ENCODE measurements around the gene CENPC.

The CENPC gene

DNA sequence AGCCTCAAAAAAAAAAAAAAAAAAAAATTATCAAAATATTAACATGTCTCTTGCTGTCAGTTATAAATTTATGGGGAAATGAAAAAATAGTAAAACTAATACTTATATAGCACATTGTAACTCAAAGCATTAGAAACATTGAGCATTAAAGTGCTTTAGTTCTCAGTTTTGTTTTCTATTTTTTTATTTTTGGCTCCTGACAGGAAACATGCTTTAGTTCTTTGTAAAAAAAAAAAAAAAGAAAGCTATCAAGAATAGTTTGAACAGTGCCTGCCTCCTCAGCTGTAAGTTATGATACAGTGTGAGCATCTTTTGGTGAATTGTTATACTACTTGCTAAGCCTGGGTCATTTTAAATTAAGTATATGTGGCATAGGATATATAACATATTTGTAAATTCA, 5.1 kb upstream of the CENPC start:
- H3K36me3 ChIP-seq (ENCODE audit: control insufficient read depth, insufficient read depth, low read length): no peaks in the 10 kb centered on the region
- peak; percentile 62 for DNase-seq (ENCODE audit: extremely low read depth, insufficient read length)
- H3K27me3 ChIP-seq (replicated peaks; ENCODE audit: control insufficient read depth, insufficient read depth, low read length): no peaks in the 10 kb centered on the region
- TF ChIP-seq, protein P1, sequence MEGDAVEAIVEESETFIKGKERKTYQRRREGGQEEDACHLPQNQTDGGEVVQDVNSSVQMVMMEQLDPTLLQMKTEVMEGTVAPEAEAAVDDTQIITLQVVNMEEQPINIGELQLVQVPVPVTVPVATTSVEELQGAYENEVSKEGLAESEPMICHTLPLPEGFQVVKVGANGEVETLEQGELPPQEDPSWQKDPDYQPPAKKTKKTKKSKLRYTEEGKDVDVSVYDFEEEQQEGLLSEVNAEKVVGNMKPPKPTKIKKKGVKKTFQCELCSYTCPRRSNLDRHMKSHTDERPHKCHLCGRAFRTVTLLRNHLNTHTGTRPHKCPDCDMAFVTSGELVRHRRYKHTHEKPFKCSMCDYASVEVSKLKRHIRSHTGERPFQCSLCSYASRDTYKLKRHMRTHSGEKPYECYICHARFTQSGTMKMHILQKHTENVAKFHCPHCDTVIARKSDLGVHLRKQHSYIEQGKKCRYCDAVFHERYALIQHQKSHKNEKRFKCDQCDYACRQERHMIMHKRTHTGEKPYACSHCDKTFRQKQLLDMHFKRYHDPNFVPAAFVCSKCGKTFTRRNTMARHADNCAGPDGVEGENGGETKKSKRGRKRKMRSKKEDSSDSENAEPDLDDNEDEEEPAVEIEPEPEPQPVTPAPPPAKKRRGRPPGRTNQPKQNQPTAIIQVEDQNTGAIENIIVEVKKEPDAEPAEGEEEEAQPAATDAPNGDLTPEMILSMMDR (IDR thresholded peaks at IDR 0.05; ENCODE audit: insufficient read depth, low read length, poor library complexity, severe bottlenecking): no peak
- peak overlapping the region; percentile 50 for H3K4me3 ChIP-seq (replicated peaks; ENCODE audit: low read depth, low read length)

DNA sequence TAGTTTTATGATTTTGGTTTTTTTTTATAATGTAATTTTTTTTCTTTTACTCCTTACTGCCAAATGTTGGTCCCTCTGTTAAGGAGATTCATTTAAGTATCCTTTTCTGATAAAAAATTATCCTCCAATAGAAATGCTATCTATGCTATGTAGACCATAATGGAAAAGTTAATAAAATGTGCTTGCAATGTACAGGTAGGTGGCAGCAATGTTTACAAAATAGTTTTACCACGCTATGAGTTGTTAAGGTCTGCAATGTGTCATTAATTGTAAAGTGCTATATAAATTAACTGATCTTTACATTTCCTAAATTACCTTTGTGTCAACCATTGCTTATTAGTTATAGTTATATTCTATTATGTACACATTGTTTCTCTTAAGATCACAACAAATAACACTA, 3.8 kb upstream of the CENPC start:
- TF ChIP-seq, protein P1 (IDR thresholded peaks at IDR 0.05; ENCODE audit: insufficient read depth, low read length, poor library complexity, severe bottlenecking): peak; percentile 43
- H3K4me3 ChIP-seq (replicated peaks; ENCODE audit: low read depth, low read length): no peak overlapping the region
- H3K36me3 ChIP-seq (ENCODE audit: control insufficient read depth, insufficient read depth, low read length): no peaks in the 10 kb centered on the region
- no peaks in the 10 kb centered on the region for H3K27me3 ChIP-seq (replicated peaks; ENCODE audit: control insufficient read depth, insufficient read depth, low read length)
- DNase-seq (ENCODE audit: extremely low read depth, insufficient read length): no peak

DNA sequence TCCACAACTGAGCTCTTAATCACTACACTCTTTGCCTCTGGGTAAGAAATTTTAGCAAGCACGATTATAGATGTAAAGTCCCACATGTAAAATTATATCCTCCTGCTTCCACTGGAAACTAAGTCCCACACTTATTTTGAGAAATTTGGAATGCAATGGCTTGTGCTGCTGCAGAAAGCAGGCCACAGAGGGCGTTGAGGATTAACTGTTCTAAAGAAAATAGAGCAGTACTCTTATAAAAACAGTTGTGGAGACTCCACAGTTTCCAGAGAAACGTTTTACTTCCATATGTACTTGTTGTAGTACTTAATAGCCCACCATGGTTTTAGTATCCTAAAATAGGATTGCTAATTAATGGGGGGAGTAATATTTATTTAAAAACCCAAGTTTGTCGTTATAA, 1.7 kb upstream of the CENPC start:
- TF ChIP-seq, protein P1 (IDR thresholded peaks at IDR 0.05; ENCODE audit: insufficient read depth, low read length, poor library complexity, severe bottlenecking): no peak
- H3K36me3 ChIP-seq (ENCODE audit: control insufficient read depth, insufficient read depth, low read length): no peaks in the 10 kb centered on the region; the same call in 1 of the 2 replicates
- no peaks in the 10 kb centered on the region for H3K27me3 ChIP-seq (replicated peaks; ENCODE audit: control insufficient read depth, insufficient read depth, low read length)
- DNase-seq (ENCODE audit: extremely low read depth, insufficient read length): no peak
- no peak overlapping the region for H3K4me3 ChIP-seq (replicated peaks; ENCODE audit: low read depth, low read length)

DNA sequence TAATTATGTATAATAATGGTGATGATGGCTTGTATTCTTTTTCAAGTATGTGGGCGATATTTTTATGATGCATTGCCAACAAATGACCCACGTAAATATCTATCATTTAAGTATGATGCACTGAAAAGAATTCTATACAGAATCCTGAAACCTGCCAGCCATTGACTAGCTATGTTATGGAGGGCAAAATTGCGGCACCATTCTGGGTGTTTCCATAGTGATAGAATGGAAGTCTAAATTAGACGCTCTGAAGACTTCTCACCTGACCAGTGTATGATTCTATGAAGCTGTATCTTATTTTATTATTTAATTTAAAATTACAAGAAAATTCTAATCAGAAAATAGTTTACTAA, 677 bp upstream of the CENPC start:
- TF ChIP-seq, protein P1 (IDR thresholded peaks at IDR 0.05; ENCODE audit: insufficient read depth, low read length, poor library complexity, severe bottlenecking): no peak
- Histone ChIP-seq H3K27me3 (replicated peaks; ENCODE audit: control insufficient read depth, insufficient read depth, low read length) (no peaks in the 10 kb centered on the region), H3K4me3 (replicated peaks; ENCODE audit: low read depth, low read length) (peak overlapping the region; percentile 85), H3K36me3 (ENCODE audit: control insufficient read depth, insufficient read depth, low read length) (no peaks in the 10 kb centered on the region; the same call in none of the 2 replicates)
- DNase-seq (ENCODE audit: extremely low read depth, insufficient read length): no peak

DNA sequence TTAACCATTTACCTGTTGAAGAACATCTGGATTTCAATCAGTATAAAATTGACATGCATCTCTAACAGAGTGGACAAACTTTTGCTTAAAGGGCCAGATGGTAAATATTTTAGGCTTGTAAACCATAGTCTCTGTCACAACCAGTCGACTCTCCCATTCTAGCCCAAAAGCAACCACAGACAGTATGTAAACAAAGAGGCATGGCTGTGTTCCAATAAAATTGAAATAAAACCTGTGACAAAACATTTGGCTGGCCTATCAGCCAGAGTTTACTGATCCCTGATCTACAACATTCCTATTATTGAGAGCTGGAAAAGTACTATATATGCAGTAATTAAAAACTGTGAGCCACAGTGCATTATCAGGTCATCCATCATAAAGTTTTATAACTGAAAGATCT, 3.2 kb downstream of the CENPC start:
- Histone ChIP-seq H3K27me3 (replicated peaks; ENCODE audit: control insufficient read depth, insufficient read depth, low read length) (no peaks in the 10 kb centered on the region), H3K36me3 (ENCODE audit: control insufficient read depth, insufficient read depth, low read length) (peaks cover 5% of the 10 kb centered on the region), H3K4me3 (replicated peaks; ENCODE audit: low read depth, low read length) (no peak overlapping the region)
- TF ChIP-seq, protein P1 (IDR thresholded peaks at IDR 0.05; ENCODE audit: insufficient read depth, low read length, poor library complexity, severe bottlenecking): no peak
- no peak for DNase-seq (ENCODE audit: extremely low read depth, insufficient read length)

DNA sequence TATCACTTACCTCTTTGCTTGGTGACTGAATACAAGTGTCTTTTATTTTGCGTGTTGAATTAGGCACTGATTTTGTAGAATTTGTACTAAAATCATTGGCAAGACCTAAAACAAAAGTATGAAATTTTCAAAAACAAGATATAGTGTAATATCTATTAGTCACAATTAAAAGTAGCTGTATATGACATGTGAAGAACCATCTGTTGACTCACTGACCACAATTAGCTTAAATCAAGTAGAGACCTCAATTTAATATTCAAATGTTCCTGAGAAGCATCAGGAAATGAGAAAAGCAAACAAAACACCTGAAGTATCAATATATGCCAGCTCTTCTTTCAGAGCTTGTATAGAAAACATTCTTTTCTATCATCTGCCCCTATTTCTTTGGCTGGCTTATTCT, 5.5 kb downstream of the CENPC start:
- TF ChIP-seq, protein P1 (IDR thresholded peaks at IDR 0.05; ENCODE audit: insufficient read depth, low read length, poor library complexity, severe bottlenecking): no peak
- Histone ChIP-seq H3K27me3 (replicated peaks; ENCODE audit: control insufficient read depth, insufficient read depth, low read length) (no peaks in the 10 kb centered on the region), H3K36me3 (ENCODE audit: control insufficient read depth, insufficient read depth, low read length) (peaks cover 7% of the 10 kb centered on the region), H3K4me3 (replicated peaks; ENCODE audit: low read depth, low read length) (no peak overlapping the region)
- no peak for DNase-seq (ENCODE audit: extremely low read depth, insufficient read length)
